Tibial artery (tissue), 4 donors: ENCODE data around the gene CHERP.

Source experiments
- DNase-seq, 2 donors: peaks; one replicate each; pipeline ENCODE4 v3.0.0-alpha.2; 2019
- H3K27ac ChIP-seq, 2 donors: fragments of 200-600 bp; sonication (generic) in 1 of 2; 1 replicate in 1 of 2; 2 replicates in 1 of 2; pipeline ENCODE4 v1.5.1; 2018 to 2019; ENCODE audit warnings: mild to moderate bottlenecking in 1 of 2
- H3K27me3 ChIP-seq, 2 donors: fragments of 200-600 bp; sonication (generic) in 1 of 2; one replicate each; pipeline versions ENCODE4 v1.5.1 to v1.6.0; 2016 to 2019
- H3K36me3 ChIP-seq, 3 donors: fragments of 200-600 bp; sonication (generic) in 2 of 3; one replicate each; pipeline ENCODE4 v1.5.1; 2016 to 2019; ENCODE audit warnings: mild to moderate bottlenecking in 2 of 3
- H3K4me1 ChIP-seq, 4 donors: fragments of 200-600 bp; sonication (generic) in 2 of 4; 1 replicate in 3 of 4; 2 replicates in 1 of 4; pipeline ENCODE4 v1.5.1; 2016 to 2019
- H3K4me3 ChIP-seq, 2 donors: fragments of 200-600 bp; sonication (generic) in 1 of 2; 1 replicate in 1 of 2; 2 replicates in 1 of 2; pipeline ENCODE4 v1.5.1; 2018 to 2019; ENCODE audit warnings: mild to moderate bottlenecking in 2 of 2
- H3K9me3 ChIP-seq, 3 donors: fragments of 200-600 bp; sonication (generic) in 1 of 3; one replicate each; pipeline ENCODE4 v1.5.1; 2016 to 2019
- intact Hi-C: fragments of 100-400 bp; cut with DNase I; formaldehyde crosslinking; loops from one replicate; pipeline ENCODE4 v1.15.0; 2023; ENCODE audit warnings: low total_unique reads
- TF ChIP-seq, protein P1 (sequence below), 2 experiments: fragments of 200-600 bp in 1 of 2; fragments of 450-650 bp in 1 of 2; IDR thresholded peaks; one replicate each; pipeline ENCODE4 v1.5.1; 2017 to 2019; ENCODE audit warnings: antibody characterized with exemption in 2 of 2, mild to moderate bottlenecking in 1 of 2, moderate library complexity in 1 of 2

The CHERP gene

DNA sequence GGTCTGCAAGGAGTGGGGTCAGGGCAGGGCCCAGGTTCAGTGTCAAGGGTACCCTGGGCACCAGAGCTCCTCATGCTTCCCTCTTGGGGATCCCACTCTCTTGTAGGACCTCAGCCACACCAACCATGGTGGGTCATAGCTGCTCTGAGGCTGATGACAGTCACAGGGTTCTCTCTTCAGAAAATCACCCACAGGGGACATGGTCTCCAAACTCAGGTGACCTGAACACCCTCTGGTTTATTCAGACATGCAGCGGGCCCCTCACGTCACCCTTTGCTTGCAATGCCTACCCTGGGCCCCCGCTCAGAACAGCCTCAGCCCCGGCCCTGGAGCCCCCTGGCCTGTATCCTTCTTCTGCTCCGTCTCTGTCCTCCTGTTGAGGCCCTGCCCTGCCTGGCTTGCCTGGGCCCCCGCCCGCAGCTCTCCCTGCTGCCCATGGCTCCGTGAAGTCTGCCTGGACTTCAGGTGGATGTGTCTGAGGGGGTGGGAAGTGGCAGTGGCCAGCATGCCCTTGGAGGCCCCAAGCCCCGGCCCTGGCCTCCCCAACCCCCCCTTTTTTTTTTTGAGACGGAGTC lies 20.4 kb downstream of the CHERP start:
- Histone ChIP-seq H3K36me3 (peaks cover 97 to 100% (median 98%) of the 10 kb centered on the region in 3 donors), H3K4me1 (no peaks in the 10 kb centered on the region), H3K4me3 (no peak overlapping the region), H3K9me3 (no peaks in the 10 kb centered on the region), H3K27ac (no peak overlapping the region), H3K27me3 (no peaks in the 10 kb centered on the region)
- DNase-seq: no peak
- TF ChIP-seq, protein P1, sequence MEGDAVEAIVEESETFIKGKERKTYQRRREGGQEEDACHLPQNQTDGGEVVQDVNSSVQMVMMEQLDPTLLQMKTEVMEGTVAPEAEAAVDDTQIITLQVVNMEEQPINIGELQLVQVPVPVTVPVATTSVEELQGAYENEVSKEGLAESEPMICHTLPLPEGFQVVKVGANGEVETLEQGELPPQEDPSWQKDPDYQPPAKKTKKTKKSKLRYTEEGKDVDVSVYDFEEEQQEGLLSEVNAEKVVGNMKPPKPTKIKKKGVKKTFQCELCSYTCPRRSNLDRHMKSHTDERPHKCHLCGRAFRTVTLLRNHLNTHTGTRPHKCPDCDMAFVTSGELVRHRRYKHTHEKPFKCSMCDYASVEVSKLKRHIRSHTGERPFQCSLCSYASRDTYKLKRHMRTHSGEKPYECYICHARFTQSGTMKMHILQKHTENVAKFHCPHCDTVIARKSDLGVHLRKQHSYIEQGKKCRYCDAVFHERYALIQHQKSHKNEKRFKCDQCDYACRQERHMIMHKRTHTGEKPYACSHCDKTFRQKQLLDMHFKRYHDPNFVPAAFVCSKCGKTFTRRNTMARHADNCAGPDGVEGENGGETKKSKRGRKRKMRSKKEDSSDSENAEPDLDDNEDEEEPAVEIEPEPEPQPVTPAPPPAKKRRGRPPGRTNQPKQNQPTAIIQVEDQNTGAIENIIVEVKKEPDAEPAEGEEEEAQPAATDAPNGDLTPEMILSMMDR (IDR thresholded peaks at IDR 0.05): no peak
- intact Hi-C loops: no loop called here

DNA sequence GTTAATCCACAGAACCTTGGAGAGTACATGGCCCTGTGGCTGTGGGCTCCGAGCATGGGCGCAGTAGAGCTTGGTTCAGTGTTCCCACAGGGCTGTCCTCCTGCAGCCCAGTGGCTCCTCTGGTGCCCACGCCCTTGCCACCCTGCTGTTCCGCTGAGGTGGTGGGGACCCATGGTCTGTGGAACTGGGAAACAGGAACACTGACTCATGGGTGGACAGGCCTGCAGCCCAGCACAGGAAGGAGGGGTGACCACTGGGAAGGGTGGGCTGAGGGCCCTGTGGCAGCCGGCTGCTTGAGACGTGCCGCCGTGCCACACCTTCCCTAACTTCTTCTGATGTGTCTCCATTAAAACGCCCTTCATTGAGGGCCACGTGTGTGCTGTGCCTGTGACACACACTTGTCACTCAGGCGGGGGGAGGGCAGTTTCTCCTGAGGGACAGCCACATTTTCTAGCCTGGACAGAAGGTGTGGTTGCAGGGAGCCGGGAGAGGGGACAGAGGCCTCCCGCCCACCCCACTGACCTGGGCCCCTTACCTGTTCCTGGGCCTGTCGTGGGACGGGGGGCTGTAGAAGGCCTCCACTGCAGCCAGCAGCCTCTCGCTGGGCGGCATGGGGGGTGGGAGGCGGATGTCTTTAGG lies 21.1 kb downstream of the CHERP start:
- TF ChIP-seq, protein P1 (IDR thresholded peaks at IDR 0.05): no peak
- Histone ChIP-seq H3K27ac (no peak overlapping the region), H3K4me1 (no peaks in the 10 kb centered on the region), H3K36me3 (peaks cover 91 to 100% (median 98%) of the 10 kb centered on the region in 3 donors), H3K27me3 (no peaks in the 10 kb centered on the region), H3K4me3 (no peak overlapping the region), H3K9me3 (no peaks in the 10 kb centered on the region)
- DNase-seq: no peak
- intact Hi-C loops: no loop called here

DNA sequence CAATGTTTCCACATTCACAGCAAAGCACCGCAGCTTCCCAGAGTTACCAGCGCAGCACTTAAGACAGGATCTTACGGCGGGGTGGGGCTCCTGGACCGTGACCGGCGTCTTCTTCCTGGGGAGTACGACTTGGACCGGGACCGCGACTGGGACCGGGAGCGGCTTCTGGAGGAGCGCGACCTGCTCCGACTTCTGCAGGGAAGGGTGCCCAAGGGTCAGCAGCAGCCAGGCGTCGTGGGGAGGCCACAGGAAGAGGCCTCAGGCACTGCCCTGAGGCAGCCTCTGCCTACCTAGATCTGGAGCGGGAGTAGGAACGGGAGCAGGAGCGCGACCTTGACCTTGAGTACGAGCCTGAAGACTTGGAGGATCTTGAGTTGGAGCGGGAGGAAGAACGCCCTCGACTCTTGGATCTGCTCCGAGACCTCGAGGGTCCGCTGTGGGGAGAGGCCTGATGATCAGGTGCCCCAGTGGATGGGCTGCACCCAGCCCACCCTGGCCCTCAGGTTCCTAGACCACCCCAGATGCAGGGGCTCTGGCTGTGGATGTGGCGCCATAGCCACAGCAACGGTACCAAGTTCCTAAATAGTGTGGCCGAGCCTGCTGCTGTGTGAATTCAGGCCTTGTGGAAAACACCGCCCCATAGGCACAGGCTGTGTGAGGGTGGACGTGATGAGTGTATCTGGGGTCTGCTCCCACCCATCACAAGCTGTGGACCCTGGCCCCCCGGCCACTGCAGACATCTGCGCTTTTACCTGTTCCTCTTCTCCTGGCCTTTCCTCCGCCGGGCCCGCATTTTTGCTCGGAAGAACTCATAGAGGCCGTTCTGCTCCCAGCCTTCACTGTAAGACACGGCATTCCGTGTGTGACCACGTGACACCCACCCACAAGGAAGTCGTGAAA lies 21.9 kb downstream of the CHERP start:
- intact Hi-C loops: no loop called here
- Histone ChIP-seq H3K27me3 (no peaks in the 10 kb centered on the region), H3K4me3 (no peak overlapping the region), H3K4me1 (no peaks in the 10 kb centered on the region), H3K27ac (no peak overlapping the region), H3K9me3 (no peaks in the 10 kb centered on the region), H3K36me3 (peaks cover 83 to 100% (median 91%) of the 10 kb centered on the region in 3 donors)
- DNase-seq: no peak
- TF ChIP-seq, protein P1 (IDR thresholded peaks at IDR 0.05): no peak

DNA sequence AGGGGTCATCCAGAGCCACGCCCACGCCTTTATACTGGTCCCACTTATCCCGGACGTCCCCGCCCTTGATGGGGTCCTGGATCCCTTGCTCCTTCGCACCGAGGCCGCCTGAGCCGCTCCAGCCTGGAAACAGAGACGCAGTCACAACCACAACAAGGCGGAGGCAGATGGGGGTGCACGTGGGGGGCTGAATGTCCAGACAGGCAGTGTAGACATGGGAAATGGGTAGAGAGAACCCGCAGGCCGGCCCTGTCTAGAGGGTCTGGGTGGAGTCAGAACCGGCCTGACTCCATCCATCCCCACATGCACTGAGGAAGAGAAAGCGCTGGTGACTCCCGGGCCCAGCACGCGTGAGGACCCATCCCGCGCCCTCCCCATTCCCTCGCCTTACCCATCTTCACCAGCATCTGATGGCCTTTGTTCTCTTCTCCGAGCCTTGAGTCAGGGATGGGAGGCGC lies 23.0 kb downstream of the CHERP start:
- Histone ChIP-seq H3K4me1 (no peaks in the 10 kb centered on the region), H3K4me3 (no peak overlapping the region), H3K9me3 (no peaks in the 10 kb centered on the region), H3K36me3 (peaks cover 75 to 100% (median 89%) of the 10 kb centered on the region in 3 donors), H3K27ac (no peak overlapping the region), H3K27me3 (no peaks in the 10 kb centered on the region)
- intact Hi-C loops: no loop called here
- DNase-seq: no peak
- TF ChIP-seq, protein P1 (IDR thresholded peaks at IDR 0.05): no peak

DNA sequence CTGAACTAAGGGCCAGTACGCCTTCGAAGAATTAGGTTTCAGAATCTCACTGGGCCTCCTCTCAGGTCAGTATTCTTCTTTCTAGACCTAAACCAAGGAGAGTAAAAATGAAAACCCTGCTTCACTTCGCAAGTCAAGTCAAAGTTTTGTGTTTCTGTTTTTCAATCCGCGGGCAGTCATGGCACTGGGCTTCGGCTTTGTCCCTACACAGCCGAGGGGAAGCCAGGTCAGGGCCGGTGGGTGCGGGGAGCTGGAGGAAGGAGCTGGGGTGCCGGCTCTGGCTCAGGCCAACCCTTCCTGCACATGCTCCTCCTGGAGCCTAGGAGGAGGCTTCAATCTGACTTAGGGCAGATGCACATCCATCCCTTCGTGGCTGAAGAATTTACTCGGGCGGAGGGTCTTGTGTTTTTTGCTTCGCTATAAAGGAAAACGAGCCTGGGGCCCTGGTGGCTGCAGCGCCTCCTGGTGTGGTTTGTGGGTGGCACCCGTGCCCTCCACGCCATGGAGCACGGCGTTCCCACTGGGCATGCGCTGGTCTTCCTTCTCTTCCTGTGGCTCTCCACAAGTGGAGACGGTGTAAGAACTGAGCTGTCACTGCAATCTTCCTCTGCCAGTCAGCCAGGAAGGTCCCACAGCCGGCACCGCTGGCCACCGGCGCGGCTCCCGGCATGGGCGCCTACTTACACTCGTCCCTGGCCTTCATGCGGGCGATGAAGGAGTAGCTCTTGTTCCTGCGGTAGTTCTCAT lies 23.6 kb downstream of the CHERP start:
- Histone ChIP-seq H3K27ac (no peak overlapping the region), H3K4me3 (no peak overlapping the region), H3K27me3 (no peaks in the 10 kb centered on the region), H3K4me1 (no peaks in the 10 kb centered on the region), H3K9me3 (no peaks in the 10 kb centered on the region), H3K36me3 (peaks cover 71 to 100% (median 87%) of the 10 kb centered on the region in 3 donors)
- TF ChIP-seq, protein P1 (IDR thresholded peaks at IDR 0.05): no peak
- no peak for DNase-seq
- intact Hi-C loops: no loop called here
